Vagina (tissue), 2 donors: Measurements from ENCODE around the gene MEGF9. TPM values are rescaled to one million over a fixed set of nuclear protein-coding genes. Genes with fewer than 3 reads are reported as not detected.

Source experiments
- DNase-seq, 2 donors: peaks; one replicate each; pipeline ENCODE4 v3.0.0-alpha.2; 2017; ENCODE audit errors: extremely low spot score in 2 of 2
- H3K27ac ChIP-seq: fragments of 200-600 bp; sonication (generic); one replicate; pipeline ENCODE4 v1.5.1; 2019
- H3K27me3 ChIP-seq: fragments of 200-600 bp; sonication (generic); one replicate; pipeline ENCODE4 v1.5.1; 2019
- H3K36me3 ChIP-seq, 2 donors: fragments of 200-600 bp; sonication (generic); one replicate each; pipeline ENCODE4 v1.5.1; 2017 to 2019
- H3K4me1 ChIP-seq: fragments of 200-600 bp; sonication (generic); one replicate; pipeline ENCODE4 v1.5.1; 2019
- H3K4me3 ChIP-seq, 2 donors: fragments of 200-600 bp; sonication (generic); 1 replicate in 1 of 2; 2 replicates in 1 of 2; pipeline ENCODE4 v1.5.1; 2016 to 2019
- H3K9me3 ChIP-seq: fragments of 200-600 bp; sonication (generic); one replicate; pipeline ENCODE4 v1.5.1; 2019
- CTCF ChIP-seq, 3 experiments: fragments of 450-650 bp in 2 of 3; fragments of 200-600 bp in 1 of 3; sonication (generic) in 1 of 3; IDR thresholded peaks; one replicate each; pipeline ENCODE4 v1.5.1; 2017 to 2019; ENCODE audit warnings: antibody characterized with exemption in 3 of 3, mild to moderate bottlenecking in 2 of 3, moderate library complexity in 2 of 3
- POLR2A ChIP-seq, 2 donors: fragments of 450-650 bp; IDR thresholded peaks; one replicate each; pipeline ENCODE4 v1.6.1; 2017; ENCODE audit warnings: antibody characterized with exemption in 2 of 2, mild to moderate bottlenecking in 2 of 2, moderate library complexity in 2 of 2
- POLR2AphosphoS5 ChIP-seq, 2 donors: sonication (generic); formaldehyde crosslinking; IDR thresholded peaks; one replicate each; pipeline ENCODE4 v1.9.0; 2017; ENCODE audit warnings: antibody characterized with exemption in 2 of 2, mild to moderate bottlenecking in 2 of 2, low read depth in 1 of 2; ENCODE audit not compliant: insufficient read depth in 1 of 2
- intact Hi-C: fragments of 100-400 bp; cut with DNase I; formaldehyde crosslinking; loops from one replicate; pipeline ENCODE4 v1.15.1; 2023
- total RNA-seq: library from RNA; depleted of rRNA; stranded (reverse); fragments of >200 nt; gene quantifications from one replicate; pipeline ENCODE4 v1.2.3, GENCODE V29; 2016

The MEGF9 gene
- total RNA-seq = 17.7 TPM

GRCh38 chr9:120714088-120714845 lies at the start of gene MEGF9:
Gene MEGF9, minus strand, starts transcription at chr9:120714470. Its CDS starts 112 bp downstream, at chr9:120714358.
- no peaks in the 10 kb centered on the region for H3K36me3 ChIP-seq
- no peaks in the 10 kb centered on the region for H3K9me3 ChIP-seq
- peak within 1 kb of the TSS; percentile 70 to 88 for H3K4me3 ChIP-seq
- no peaks in the 10 kb centered on the region for H3K27me3 ChIP-seq
- peak; percentile 66 to 89 for TF ChIP-seq POLR2AphosphoS5 (IDR thresholded peaks at IDR 0.05; ENCODE audit: insufficient read depth in 1 of 2, low read depth in 1 of 2)
- TF ChIP-seq CTCF (IDR thresholded peaks at IDR 0.05) = no peak
- TF ChIP-seq POLR2A (IDR thresholded peaks at IDR 0.05) = peak in 1 of 2 donors; percentile 88
- intact Hi-C loops = no loop called here
- peak; percentile 98 to 99 for DNase-seq
- peaks cover 53% of the 10 kb centered on the region for H3K4me1 ChIP-seq
- H3K27ac ChIP-seq = peak within 1 kb of the TSS; percentile 80

- no peaks in the 10 kb centered on the region for H3K4me1 ChIP-seq
- no peak for DNase-seq
- H3K9me3 ChIP-seq = no peaks in the 10 kb centered on the region
- TF ChIP-seq POLR2A (IDR thresholded peaks at IDR 0.05) = no peak
- TF ChIP-seq POLR2AphosphoS5 (IDR thresholded peaks at IDR 0.05; ENCODE audit: insufficient read depth in 1 of 2, low read depth in 1 of 2) = no peak
- no peak for TF ChIP-seq CTCF (IDR thresholded peaks at IDR 0.05)
- H3K36me3 ChIP-seq = peaks cover 0 to 28% of the 10 kb centered on the region in 2 donors
- intact Hi-C loops = no loop called here
- H3K27ac ChIP-seq = no peak overlapping the region
- H3K4me3 ChIP-seq = no peak overlapping the region
- no peaks in the 10 kb centered on the region for H3K27me3 ChIP-seq
Measured at GRCh38 chr9:120761006-120761405, 46.7 kb upstream of the MEGF9 start.

- Histone ChIP-seq H3K36me3 (peaks cover 0 to 23% of the 10 kb centered on the region in 2 donors), H3K27me3 (no peaks in the 10 kb centered on the region), H3K27ac (no peak overlapping the region), H3K9me3 (no peaks in the 10 kb centered on the region), H3K4me3 (no peak overlapping the region), H3K4me1 (no peaks in the 10 kb centered on the region)
- TF ChIP-seq POLR2AphosphoS5 (IDR thresholded peaks at IDR 0.05; ENCODE audit: insufficient read depth in 1 of 2, low read depth in 1 of 2) = no peak
- TF ChIP-seq POLR2A (IDR thresholded peaks at IDR 0.05) = no peak
- no peak for TF ChIP-seq CTCF (IDR thresholded peaks at IDR 0.05)
- intact Hi-C loops = no loop called here
- DNase-seq = no peak
Measured at GRCh38 chr9:120759755-120760400, 45.6 kb upstream of the MEGF9 start.

GRCh38 chr9:120758544-120758943 lies 44.3 kb upstream of the MEGF9 start:
- H3K4me3 ChIP-seq = no peak overlapping the region
- H3K9me3 ChIP-seq = no peaks in the 10 kb centered on the region
- intact Hi-C loops = no loop called here
- H3K4me1 ChIP-seq = no peaks in the 10 kb centered on the region
- no peak overlapping the region for H3K27ac ChIP-seq
- peaks cover 0 to 12% of the 10 kb centered on the region in 2 donors for H3K36me3 ChIP-seq
- TF ChIP-seq POLR2AphosphoS5 (IDR thresholded peaks at IDR 0.05; ENCODE audit: insufficient read depth in 1 of 2, low read depth in 1 of 2) (no peak), POLR2A (IDR thresholded peaks at IDR 0.05) (no peak), CTCF (IDR thresholded peaks at IDR 0.05) (no peak)
- no peak for DNase-seq
- no peaks in the 10 kb centered on the region for H3K27me3 ChIP-seq
